NCI-H82 treated with DMSO at 0.1 percent for 48 hours (cell line): Measurements from ENCODE around the gene TSGA10.
"Not testable (repeated sequence)": the region's sequence is repeated elsewhere in the genome, so short reads cannot be mapped to it uniquely, and the experiment has no call there.

ENCODE experiments used
- DNase-seq: peaks from one replicate; lab custom pipeline; 2025; ENCODE audit not compliant: unreplicated experiment; lab: John Stamatoyannopoulos, UW

TSGA10 gene

DNA sequence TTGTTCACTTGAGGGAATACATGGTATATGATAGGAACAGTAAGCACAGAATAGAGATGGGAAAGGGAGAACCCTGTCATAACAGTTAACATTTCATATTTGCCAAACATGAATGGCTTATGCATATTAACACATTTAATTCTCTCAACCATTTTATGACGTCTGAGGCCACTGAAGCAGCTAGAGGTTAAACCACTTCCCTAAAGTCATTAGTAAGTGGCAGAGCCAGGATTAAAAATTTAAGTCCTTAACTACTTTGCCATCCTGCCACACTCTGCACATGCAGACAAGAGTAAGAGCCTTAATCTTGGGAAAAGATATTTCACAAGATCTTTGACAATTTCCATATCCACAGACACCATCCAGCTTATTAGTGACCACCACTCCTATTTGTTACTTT lies 2.1 kb upstream of the TSGA10 start:
- DNase-seq, result no peak

DNA sequence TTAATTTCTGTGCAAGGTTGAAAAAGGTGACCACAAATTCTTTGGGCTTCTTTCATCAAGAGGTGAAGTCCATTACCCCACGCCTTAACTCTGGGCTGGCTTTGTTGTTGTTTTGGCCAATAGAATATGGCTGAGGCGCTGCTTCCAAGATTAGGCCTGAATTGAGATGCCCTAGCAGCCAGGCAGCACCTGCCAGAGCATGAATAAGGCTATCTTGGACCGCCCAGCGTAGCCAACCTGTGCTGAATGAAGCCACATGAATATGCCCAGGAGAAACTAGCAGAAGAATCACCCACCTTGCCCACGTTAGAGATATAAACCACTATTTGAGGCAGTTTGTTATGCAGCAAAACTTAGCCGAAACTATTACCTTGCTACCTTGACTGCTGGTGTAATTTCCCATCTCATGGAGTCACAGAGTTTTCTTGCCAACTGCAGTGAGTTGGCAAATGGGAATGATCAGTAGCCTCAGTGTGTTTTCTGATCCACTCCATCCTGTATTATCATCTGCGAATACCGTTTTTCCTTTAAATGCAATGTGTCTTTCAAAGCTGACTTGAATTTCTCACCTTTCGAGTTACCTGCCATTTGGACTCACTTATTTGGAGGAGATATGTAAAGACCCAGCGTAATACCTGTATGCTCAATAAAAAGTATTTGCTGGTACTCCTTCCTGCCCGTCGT lies 679 bp downstream of the TSGA10 start:
- no peak for DNase-seq

DNA sequence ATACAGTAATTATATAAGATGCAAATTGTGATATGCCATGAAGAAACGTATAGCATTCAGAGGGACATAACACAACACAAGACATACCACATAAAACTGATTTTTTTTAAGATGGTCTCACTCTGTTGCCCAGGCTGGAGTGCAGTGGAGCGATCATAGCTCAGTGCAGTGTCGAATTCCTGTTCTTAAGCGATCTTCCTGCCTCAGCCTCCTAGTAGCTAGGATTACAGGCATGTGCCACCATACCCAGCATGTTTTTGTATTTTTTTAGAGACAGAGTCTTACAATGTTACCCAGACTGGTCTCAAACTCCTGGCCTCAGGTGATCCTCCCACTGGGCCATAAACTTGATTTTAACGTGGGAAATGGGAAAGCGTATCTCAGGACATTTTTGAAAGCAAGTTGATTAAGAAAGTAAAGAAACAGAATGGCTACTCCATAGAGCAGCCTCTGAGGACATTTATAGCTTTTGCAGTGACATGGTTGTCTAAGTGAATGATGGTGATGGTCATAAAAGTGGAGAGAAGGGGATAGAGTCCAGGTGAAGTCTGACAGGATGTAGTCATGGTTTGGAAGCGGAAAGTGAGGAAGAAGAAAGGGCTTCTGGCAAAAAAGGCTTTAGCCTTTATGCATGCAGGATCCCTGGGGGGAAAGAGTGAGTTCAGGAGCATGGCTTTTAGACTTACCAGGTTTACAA lies 2.4 kb downstream of the TSGA10 start:
- DNase-seq, result no peak

DNA sequence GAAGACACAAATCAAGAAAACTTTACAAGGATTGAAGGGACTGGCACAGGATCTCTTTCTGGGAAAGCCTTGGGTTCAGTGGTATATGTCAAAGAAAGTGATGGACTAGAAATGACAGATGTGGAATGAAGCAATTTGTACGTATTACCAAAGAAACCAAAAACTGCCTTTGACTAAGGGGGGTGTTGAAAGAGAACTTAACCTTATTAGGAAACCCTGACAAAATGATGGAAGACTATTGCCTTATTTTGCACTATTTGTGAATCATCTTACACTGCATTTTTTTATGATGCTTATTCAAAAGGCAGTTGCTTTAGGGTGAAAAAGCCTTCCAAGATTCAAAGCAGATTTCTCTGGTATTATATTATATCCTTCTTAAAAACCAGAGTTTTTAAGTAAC lies 4.0 kb downstream of the TSGA10 start:
- DNase-seq, result no peak

DNA sequence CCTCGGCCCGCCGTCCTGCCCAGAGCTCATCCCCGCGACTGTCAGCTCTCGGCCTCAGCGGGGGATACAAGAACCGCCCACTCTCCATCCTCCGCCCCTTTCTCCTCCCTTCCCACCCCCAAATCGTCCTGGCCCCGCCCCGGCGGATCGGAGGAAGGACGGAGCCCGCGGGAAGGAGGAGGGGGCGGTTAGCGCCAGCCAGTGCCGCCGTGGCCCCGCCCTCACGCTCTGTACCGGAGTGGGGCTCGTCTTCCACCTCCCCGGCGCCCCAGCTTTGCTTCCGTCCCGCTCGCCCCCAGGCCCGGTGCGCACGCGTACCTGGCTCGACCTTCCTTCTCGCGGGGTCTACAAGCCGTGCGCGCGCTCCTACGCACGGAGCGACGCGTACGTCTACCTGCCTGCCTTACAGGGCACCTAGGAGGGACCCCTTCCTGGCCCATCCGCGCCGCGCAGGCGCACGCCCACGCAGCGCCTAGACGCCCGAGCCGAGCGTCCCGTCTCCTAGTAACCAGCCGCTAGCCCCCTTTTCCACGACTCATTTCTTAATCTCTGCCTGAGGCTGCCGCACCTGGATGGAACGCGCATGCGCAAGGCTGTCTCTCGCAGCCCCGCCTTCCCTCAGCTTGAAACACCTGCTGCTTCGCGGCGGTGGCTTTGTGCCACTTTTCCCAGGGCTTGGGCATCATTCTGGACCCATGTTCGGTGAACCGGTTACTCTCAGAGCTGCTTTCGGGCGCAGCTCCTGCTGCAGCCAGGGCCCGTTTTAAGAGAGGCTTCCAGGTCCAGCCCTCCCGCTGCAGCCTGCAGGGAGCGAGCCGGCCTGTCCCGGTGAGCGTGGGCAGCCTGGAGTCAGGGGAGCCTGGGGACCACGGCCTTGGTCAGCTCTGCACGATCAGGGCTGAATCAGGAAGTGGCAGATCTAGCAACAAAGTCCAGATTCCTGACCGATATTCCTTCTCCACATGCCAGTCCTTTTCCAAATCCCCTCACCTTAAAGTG lies 13.3 kb downstream of the TSGA10 start, which contains the start of gene C2orf15:
Gene C2orf15 (plus strand): TSS at position 598 of the 999 bp plus-strand sequence. CDS start 8,852 bp downstream, outside the sequence.
- peak; percentile 87 for DNase-seq

DNA sequence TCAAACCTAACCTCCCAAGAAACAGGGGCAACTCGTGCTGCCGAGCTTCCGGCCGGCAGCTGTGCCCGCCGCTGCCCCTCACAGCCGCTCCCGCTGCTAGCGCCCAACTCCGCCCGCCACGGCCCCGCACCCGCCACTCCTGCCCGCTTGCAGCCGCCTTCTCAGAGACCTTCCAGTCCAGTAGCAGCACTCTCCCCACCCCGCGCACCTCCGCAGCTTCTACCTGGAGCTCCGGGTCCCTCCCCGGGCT lies 14.0 kb downstream of the TSGA10 start:
- no peak for DNase-seq

DNA sequence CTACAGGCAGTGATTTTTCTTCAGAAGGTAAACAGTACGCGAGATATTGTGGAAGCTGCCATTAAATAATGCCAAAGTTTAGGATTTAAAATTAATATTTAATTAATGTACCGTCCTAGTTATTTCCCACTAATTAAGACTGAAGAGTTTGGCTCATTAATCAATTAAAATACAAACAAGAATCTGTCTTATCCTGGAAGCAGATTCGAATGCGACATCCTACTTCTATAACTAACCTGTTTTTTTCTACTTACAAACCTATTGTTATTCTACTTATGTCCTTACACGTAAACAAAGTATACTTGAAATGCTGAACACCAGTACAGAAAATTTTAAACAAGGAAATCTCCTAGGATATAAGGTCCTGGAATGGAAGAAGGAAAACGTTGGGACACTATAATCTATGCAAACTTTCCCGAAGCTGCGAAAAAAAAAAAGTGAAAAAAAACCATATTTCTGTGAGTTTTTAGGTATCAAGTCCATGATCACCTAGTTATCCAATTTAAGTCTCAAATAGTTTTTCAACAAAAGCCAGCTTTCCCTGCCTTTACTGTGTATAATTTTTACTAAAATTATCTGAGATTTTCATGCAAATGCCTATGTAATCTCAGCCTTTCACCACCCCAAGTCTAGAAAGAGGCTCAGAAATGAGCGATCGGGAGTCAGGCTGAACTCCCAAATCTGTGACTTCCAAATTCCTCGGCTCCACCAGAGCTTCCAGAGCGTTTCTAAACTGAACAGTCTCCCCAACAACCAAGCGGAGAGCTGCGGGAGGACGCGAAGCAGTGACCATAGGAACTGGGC lies 14.5 kb downstream of the TSGA10 start:
- DNase-seq, result no peak

DNA sequence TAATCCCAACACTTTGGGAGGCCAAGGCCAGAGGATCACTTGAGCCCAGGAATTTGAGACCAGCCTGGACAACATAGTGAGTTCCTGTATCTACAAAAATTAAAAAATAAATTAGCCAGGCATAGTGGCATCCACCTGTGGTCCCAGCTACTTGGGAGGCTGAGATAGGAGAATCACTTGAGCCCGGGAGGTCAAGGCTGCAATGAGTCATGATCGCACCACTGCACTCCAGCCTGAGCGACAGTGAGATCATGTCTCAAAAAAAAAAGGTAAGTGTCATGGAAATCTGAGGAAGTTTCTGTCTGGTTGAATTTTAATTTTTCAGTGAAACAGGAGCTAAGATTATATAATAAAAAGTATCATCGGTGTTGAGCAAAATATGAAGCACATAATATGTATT lies 15.7 kb downstream of the TSGA10 start:
- no peak for DNase-seq

DNA sequence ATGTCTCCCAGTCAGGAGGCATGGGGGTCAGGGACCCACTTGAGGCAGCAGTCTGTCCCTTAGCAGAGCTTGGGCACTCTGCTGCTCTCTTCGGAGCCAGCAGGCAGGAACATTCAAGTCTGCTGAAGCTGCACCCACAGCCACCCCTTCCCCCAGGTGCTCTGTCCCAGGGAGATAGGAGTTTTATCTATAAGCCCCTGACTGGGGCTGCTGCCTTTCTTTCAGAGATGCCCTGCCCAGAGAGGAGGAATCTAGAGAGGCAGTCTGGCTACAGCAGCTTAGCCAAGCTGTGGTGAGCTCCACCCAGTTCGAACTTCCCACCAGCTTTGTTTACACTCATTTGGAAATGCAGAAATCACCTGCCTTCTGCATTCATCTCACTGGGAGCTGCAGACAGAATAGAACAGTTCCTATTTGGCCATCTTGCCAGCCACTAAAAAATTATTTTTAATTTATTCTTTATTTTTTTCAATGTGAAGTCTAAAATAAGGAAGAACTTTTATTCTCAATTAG lies 19.6 kb downstream of the TSGA10 start:
- not testable (repeated sequence) for DNase-seq

DNA sequence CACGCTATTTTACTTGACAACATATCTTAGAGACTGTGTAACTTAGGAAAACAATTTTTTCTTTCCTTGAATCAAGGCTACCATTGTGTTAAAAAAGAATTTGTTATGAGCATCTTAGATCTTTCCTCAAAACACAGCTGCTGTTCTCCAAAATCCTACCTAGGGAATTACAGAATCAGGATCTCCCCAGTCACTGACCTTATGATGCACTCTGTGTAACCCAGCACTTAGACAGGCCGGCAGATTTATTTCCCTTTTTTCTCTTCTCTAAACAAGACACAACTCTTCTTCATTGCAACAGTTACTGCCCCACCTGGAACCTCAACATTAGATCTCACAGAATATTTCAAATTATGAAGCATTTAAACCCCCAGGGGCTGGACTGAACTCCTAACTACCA lies 26.8 kb downstream of the TSGA10 start:
- no peak for DNase-seq

DNA sequence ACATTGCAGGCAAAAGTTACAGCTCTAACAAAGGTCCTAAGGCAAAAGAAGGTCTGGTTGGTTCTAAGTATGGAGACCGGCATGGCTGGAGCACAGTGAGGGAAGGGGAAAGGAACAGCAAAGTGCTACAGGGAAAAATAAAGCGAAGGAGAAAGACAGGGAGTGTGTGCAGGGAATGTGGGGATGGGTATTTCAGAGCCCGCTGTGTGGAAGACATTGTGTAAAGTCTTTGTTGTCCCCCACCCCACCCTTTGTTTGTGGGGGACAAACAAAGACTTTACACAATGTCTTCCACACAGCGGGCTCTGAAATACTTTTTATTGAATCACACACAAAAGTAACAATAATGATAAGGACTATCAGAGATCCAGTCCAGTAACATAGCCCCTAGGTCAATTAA lies 42.1 kb downstream of the TSGA10 start:
- DNase-seq, result no peak

DNA sequence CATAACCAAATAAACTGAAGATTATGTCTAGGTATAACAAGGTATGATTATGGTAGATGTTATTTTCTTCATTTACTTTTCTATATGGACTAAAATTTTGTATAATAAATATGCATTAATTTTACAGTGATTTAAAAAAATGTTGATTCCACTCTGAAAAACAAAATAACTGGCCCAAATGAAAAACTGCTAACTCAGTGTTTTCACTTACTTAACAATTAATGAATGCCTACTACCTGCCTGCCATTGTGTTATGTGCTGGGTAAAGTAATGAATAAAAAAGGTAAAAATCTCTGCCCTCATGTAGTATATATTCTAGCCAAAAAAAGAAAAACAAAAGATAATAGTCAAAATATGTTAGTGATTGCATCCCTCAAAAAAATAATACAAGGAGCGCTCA lies 42.8 kb downstream of the TSGA10 start:
- no peak for DNase-seq

DNA sequence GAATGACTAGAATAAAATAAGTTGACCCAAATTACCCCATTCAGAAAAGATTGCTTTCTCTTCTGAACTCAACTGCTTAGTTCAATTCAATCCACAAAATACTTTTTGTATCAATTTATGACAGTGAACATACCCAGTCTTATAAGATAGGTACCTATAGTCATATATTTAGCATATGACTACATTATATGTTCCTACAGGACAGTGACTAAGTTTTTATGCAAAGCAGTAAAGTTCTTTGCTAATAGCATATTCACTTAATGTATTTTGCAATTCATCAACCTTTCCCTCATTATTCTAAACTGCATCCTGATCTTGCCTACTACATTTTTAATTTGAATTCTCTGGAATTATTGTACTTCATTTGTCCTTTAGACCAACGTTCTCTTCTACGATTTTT lies 43.5 kb downstream of the TSGA10 start:
- no peak for DNase-seq

DNA sequence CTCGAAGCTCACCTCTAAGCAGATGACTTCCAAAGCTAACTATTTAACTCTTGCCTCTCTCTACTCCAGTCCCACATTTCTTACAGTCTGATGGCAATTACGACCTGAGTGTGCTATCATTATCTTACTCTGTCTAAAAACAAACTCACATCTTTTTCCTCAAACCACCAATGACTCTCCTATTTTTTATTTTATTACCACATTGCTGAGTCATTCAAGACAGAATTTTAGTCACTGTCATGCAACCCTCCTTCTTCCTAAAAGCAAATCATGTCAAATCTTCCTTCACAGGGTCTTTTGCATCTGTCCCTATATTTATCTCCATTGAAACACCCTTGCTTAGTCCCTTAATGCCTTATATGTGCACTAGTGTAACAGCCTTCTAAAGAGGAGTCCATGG lies 47.8 kb downstream of the TSGA10 start:
- no peak for DNase-seq

DNA sequence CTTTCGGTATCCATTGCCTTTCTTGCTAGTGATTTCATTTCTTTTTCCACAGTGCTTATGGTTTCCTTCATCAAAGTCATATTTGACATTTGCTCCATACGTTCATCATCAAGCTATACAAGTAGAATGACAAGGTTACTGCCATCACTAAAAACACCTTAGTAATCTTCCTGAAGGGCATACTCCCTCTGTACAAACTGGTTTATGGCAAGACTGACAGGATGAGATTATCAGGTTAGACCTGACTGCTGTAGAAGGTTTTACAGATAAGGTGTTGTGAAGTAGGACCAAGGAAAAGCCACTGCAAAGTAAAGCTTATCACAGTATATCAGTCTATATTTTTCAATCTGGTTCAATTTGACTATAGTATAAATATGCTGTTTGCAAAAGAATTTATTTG lies 50.7 kb downstream of the TSGA10 start:
- no peak for DNase-seq

DNA sequence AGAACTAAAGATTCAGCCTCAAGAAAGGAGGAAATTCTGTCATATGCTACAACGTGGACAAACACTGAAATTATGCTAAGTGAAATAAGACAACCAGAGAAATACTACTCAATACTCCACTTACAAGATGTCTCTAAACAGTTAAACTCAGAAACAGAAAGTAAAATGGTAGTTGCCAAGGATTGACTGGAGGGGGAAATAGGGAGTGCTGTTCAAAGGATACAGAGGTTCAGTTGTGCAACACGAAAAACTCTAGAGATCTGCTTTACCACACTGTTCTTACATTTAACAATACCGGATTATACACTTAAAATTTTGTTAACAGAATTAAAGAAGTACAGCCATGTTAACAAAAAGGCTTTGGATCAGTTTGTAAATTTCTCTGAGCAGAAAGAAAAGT lies 53.0 kb downstream of the TSGA10 start:
- DNase-seq, result no peak

DNA sequence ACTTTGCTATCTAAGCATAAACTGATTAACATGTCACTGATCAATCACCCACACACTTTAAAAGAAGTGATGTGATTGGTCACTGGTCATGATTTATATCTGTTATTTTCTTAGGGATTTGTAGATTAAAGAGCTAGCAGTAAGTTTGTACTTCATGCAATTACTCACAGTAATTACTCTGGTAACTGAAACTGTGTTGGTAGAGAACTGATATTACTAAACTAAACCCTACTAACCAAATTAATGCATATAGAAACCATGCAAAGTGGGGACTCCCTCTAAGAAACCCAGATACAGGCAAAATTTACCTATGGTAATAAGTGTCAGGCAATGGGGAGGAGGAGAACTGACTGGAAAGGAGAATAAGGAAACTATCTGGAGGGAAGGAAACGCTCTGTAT lies 58.0 kb downstream of the TSGA10 start:
- no peak for DNase-seq

DNA sequence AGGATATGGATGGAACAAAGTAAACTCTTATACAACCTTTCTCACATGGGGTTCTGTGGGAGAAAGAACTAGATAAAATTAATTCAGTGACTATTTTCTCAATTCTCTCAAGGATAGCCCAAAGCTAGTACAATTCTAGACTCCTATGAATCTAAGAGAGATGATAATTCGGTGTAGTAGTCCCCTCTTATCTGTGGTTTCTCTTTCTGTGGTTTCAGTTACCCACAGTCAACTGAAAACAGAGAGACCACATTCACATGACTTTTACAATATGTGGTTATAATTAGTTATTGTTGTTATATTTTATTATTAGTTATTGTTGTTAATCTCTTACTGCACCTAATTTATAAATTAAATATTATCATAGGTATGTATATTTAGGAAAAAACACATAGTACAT lies 66.7 kb downstream of the TSGA10 start:
- no peak for DNase-seq

DNA sequence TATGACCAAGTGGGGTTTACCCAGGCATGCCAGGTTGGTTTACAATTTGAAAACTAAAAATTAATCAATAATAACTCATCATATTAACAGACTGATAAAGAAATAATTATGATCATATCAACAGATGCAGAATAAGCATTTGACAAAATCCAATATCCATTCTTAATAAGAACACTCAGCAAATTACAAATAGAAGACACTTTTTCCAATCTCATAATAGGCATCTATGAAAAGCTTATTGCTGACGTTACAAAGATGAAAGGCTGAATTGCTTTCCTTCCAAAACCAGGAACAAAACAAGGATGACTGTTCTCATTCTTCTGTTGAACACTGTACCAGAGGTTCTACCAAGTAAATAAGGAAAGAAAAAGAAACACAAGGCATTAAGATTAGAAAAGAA lies 68.4 kb downstream of the TSGA10 start:
- DNase-seq, result no peak

DNA sequence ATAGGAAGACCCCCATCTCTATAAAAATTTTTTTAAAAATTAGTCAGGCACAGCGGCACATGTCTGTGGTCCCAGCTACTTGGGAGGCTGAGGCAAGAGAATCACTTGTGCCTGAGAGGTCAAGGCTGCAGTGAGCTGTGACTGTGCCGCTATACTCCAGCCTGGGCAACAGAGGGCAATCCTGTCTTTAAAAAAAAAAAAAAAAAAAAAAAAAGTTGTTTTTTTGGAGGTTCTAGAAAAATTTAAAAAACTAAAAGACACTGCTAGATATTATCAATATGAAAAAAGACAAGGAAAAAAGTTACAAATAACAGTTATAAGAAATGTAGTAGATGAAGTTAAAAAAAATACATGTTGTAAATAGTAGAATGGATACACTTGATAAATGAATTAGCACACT lies 69.3 kb downstream of the TSGA10 start:
- DNase-seq, result no peak

DNA sequence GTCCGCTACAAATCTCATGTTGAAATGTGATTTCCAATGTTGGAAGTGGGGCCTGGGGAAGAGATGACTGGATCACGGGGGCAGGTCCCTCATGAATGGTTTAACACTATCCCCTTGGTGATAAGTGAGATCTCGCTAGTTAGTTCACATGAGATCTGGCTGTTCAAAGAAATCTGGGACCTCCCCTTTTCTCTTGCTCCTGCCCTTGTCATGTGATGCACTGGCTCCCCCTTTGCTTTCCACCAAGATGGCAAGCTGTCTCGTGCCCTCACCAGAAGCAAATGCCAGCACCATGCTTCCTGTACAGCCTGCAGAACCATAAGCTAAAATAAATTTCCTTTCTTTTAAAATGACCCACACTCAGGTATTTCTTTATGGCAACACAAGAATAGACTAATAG lies 70.5 kb downstream of the TSGA10 start:
- DNase-seq, result no peak
